ENCODE measurements around the gene SUN1.

- TF ChIP-seq EP300 (IDR thresholded peaks at IDR 0.05) = peak in 1 of 2 donors; percentile 82
- TF ChIP-seq, protein P1, sequence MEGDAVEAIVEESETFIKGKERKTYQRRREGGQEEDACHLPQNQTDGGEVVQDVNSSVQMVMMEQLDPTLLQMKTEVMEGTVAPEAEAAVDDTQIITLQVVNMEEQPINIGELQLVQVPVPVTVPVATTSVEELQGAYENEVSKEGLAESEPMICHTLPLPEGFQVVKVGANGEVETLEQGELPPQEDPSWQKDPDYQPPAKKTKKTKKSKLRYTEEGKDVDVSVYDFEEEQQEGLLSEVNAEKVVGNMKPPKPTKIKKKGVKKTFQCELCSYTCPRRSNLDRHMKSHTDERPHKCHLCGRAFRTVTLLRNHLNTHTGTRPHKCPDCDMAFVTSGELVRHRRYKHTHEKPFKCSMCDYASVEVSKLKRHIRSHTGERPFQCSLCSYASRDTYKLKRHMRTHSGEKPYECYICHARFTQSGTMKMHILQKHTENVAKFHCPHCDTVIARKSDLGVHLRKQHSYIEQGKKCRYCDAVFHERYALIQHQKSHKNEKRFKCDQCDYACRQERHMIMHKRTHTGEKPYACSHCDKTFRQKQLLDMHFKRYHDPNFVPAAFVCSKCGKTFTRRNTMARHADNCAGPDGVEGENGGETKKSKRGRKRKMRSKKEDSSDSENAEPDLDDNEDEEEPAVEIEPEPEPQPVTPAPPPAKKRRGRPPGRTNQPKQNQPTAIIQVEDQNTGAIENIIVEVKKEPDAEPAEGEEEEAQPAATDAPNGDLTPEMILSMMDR (IDR thresholded peaks at IDR 0.05) = peak; percentile 81 to 95 (median 92)
Observed at GRCh38 chr7:873367-874002, 41.2 kb downstream of the SUN1 start.
